ENCODE measurements around the gene ILF3.
"Not testable (repeated sequence)": the region's sequence is repeated elsewhere in the genome, so short reads cannot be mapped to it uniquely, and the experiment has no call there.

The ILF3 gene

DNA sequence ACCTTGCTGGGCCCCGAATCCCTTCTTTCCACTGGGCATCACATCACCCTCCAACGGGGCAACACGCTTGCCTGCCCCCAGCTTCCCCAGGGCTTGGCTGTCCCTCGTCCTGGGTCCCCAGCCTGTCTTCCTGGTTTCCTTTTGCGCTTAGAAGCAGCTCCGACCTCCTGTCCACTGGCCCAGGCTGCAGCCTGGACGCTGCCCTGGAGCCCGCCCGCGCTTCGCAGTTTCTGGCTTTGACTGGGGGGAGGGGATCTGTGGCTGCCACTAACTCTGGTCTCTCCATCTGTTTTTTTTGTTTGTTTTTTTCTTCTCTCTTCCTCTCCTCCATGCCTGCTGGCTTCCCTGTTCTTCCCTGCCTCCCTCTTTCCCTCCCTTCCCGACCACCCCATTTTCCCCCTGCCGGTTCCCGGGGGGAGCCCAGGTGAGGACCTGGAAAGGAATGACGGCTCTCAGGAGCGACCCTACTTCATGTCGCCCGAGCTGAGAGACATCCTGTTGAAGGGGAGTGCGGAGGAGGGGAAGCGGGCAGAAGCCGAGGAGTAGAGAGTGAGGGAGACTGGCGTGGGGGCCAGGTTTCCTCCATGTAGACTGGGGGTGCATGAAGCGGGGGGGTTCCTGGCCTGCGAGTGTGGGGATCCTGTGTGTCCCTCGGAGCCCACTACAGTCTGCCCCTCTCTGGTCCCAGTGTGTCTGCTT lies 11.5 kb upstream of the ILF3 start:
- no peak for DNase-seq (ENCODE audit: low read depth in 1 of 2, low spot score in 1 of 2)

DNA sequence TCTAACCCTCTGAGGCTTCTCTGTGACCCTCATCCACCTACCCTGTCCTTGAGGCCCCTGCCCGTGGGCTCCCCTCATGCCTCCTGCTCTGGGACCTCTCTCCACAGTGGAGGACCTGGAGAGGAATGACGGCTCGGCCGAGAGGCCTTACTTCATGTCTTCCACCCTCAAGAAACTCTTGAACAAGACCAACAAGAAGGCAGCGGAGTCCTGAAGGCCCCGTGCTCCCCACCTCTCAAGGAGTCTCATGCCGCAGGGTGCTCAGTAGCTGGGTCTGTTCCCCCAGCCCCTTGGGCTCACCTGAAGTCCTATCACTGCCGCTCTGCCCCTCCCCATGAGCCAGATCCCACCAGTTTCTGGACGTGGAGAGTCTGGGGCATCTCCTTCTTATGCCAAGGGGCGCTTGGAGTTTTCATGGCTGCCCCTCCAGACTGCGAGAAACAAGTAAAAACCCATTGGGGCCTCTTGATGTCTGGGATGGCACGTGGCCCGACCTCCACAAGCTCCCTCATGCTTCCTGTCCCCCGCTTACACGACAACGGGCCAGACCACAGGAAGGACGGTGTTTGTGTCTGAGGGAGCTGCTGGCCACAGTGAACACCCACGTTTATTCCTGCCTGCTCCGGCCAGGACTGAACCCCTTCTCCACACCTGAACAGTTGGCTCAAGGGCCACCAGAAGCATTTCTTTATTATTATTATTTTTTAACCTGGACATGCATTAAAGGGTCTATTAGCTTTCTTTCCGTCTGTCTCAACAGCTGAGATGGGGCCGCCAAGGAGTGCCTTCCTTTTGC lies 10.8 kb upstream of the ILF3 start:
- no peak for DNase-seq (ENCODE audit: low read depth in 1 of 2, low spot score in 1 of 2)

DNA sequence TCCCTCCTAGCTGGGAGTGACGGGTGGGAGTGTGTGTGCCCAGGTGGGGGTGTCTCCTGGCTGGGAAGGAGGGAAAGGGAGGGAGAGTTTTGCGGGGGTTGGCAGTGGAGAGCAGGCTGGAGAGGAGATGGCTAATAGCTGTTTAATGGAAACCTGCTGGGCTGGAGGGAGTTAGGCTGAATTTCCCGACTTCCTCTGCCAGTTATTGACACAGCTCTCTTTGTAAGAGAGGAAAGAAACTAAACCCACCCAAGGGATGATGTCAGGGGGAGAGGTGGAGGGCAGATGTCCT lies 10.2 kb upstream of the ILF3 start:
- DNase-seq (ENCODE audit: low read depth in 1 of 2, low spot score in 1 of 2), result no peak

GRCh38 chr19:10644260-10645007 lies 9.7 kb upstream of the ILF3 start:
- DNase-seq (ENCODE audit: low read depth in 1 of 2, low spot score in 1 of 2), result peak; percentile 71 to 74

GRCh38 chr19:10646456-10647159 lies 7.5 kb upstream of the ILF3 start:
- no peak for DNase-seq (ENCODE audit: low read depth in 1 of 2, low spot score in 1 of 2)

GRCh38 chr19:10648360-10648759 lies 5.8 kb upstream of the ILF3 start:
- no peak for DNase-seq (ENCODE audit: low read depth in 1 of 2, low spot score in 1 of 2)

DNA sequence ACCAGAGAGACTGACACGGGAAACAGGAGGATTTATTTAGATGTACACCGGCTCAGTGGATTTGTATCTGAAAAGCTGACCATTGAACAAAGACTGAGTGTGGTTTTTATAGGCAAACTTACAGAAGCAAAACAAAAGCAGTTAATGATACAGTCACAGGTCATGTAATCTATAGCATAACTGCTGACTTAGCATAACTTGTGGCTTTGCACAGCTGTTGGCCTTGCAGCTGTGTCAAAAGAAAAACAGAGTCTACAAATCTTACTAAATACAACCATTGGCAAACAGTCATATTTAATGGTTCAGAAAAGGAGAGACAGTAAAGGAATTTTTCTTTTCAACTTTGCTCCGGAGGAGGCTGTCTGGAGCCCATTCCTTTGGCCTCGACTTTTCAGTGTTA lies 2.3 kb upstream of the ILF3 start:
- no peak for DNase-seq (ENCODE audit: low read depth in 1 of 2, low spot score in 1 of 2)

DNA sequence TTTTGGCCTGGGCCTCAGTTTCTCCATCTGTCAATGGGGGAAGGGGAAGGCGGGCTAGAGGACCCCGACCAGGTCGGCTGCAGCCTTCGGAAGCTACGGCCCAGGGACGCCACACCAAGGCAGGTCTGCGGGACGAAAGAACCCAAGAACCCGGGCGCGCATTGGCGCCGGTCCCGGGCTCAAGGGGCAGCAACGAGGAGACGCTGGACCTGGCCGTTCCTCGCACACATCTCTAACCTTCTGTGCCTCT lies 739 bp upstream of the ILF3 start:
- no peak for DNase-seq (ENCODE audit: low read depth in 1 of 2, low spot score in 1 of 2)

- peak in 1 of 2 donors; percentile 35 for DNase-seq (ENCODE audit: low read depth in 1 of 2, low spot score in 1 of 2)
Observed at GRCh38 chr19:10654610-10655456, 687 bp downstream of the ILF3 start.

DNA sequence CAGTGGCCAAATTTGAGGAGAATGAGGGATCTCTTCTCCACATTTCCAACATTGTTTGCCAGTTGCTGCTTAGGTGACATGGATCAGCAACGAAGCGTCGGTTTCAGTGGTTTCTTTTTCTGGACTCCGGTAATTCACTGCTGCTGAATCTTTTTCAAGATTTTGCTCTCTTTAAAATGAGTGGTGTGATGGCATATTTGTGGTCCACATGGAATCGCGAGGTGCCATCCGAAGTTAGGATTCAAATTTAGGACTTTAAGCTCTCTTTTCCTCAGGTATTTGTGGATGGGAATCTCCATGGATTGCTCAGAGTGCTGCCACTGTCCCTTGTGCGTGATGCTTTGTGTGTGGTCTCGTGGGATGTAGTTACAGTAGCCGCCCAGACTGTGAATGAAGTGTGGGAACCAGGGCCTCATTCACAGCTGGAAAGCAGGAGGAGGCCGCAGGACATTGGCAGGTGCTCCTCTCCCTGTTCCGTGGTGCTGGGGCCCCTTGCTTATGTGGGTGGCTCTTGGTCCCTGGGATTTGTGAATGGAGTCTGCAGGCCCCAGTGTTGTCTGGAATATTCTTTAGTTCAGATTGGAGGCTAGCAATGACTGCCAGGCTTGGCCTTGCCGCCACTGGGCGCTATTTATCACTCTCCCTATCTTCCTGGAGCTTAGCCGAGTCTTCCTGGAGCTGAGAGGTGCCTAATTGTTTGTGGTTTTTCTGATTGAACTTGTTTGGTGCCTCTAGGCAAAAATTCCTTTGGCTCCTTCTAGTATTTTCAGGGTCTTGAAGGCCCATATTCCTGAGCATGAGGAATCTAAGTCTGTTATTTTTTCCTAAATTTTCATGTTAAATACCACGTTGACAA lies 1.5 kb downstream of the ILF3 start:
- DNase-seq (ENCODE audit: low read depth in 1 of 2, low spot score in 1 of 2), result no peak

DNA sequence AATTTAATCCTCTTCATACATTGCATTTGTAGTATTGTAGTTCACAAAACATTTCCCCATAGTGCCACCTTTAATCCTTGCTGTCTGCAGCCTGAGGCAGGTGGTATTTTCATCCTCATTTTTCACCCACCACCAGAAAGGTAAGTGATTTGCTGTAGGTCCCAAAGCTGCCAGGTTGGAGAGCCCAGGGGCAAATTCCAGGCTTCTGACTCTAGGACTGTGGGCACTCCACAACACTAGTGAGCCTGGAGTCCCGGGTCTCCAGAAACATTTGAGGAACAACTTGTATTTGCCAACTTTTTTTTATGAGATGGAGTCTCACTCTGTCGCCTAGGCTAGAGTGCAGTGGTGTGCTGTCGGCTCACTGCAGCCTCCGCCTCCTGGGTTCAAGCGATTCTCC lies 6.2 kb downstream of the ILF3 start:
- no peak for DNase-seq (ENCODE audit: low read depth in 1 of 2, low spot score in 1 of 2)

GRCh38 chr19:10661946-10662345 lies 7.8 kb downstream of the ILF3 start:
- DNase-seq (ENCODE audit: low read depth in 1 of 2, low spot score in 1 of 2), result no peak

GRCh38 chr19:10662384-10663251 lies 8.5 kb downstream of the ILF3 start:
- no peak for DNase-seq (ENCODE audit: low read depth in 1 of 2, low spot score in 1 of 2)

DNA sequence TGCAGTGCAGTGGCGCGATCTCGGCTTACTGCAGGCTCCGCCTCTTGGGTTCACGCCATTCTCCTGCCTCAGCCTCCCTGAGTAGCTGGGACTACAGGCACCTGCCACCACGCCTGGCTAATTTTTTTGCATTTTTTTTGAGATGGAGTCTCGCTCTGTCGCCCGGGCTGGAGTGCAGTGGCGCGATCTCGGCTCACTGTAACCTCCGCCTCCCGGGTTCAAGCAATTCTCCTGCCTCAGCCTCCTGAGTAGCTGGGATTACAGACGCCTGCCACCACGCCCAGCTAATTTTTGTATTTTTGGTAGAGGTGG lies 9.1 kb downstream of the ILF3 start:
- DNase-seq (ENCODE audit: low read depth in 1 of 2, low spot score in 1 of 2), result not testable (repeated sequence)

DNA sequence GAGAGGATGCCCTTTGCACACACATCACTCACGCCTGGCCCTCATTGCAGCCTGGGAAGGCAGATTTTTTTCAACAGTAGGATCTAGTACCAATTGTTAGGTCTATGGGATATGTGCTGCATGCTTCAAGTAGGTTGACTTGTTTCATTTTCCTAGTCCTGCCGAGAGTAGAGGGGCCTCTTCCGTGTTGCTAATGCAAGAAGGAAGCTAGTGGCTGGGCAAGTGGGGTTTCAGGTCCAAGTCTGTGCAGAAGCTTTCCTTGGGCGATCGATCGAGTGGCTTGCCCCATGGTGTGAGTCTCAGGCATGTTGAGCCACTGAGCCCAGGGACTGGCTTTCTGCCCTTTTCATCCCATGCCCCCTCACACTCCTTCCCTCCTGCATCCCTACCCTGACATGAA lies 13.7 kb downstream of the ILF3 start:
- no peak for DNase-seq (ENCODE audit: low read depth in 1 of 2, low spot score in 1 of 2)

DNA sequence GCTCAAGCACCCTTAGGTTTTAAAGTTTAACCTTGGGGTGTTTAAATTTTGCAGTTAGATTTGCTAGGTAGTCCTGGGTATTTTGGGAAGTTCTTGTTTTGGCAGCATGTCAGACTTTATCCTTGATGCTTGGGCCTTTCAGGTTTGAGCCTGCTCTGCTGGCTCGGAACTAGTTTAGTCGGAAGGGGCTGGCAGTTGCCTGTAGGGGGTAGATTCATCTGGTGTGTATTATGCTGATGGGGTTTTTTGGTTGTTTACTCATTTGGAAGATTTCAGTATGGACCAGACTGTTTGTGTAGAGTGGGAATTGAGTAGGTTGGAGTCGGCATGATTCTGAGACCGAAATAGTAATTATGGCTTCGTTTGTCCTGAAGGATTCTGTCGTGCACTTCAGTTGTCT lies 15.1 kb downstream of the ILF3 start:
- no peak for DNase-seq (ENCODE audit: low read depth in 1 of 2, low spot score in 1 of 2)

GRCh38 chr19:10670182-10670581 lies 16.0 kb downstream of the ILF3 start:
- DNase-seq (ENCODE audit: low read depth in 1 of 2, low spot score in 1 of 2), result no peak

DNA sequence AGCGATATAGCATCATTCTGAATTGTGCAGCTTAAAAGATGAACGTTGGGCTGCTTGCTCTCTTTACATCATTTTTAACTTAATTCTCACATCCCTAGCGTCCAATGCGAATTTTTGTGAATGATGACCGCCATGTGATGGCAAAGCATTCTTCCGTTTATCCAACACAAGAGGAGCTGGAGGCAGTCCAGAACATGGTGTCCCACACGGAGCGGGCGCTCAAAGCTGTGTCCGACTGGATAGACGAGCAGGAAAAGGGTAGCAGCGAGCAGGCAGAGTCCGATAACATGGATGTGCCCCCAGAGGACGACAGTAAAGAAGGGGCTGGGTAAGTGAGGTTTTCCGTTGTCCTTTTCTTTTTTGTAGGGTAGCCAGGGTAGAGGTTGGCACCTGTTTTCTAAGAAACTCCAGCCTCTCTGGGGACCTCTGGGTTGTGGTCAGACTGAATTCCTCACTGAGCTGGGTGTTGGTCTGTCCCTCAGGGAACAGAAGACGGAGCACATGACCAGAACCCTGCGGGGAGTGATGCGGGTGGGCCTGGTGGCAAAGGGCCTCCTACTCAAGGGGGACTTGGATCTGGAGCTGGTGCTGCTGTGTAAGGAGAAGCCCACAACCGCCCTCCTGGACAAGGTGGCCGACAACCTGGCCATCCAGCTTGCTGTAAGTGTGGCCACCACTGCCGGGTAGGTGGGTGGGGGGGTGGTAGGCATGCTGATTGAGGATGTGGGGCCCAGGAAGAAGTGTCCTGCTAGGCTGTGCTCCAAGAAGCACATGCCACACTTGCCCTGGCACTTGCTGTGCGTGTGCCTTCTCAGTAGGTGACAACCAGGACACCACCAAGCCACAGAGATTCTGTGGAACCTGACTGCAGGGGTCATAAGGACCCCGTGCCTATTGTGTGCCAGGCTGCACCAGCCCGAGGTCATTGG lies 17.0 kb downstream of the ILF3 start:
- DNase-seq (ENCODE audit: low read depth in 1 of 2, low spot score in 1 of 2), result no peak

Data from activated CD4-positive, alpha-beta T cell treated with anti-CD3 and anti-CD28 coated beads, Interleukin-2, amount 50 U/mL, for 24 hours (primary cell).